GM12892 (cell line): Measurements from ENCODE around the gene NECTIN4.

Experiments used
- POLR2AphosphoS5 ChIP-seq: IDR thresholded peaks from 2 replicates; pipeline ENCODE4 v1.6.1; 2011; ENCODE audit warnings: low read depth, low read length, control low read depth
- TAF1 ChIP-seq: IDR thresholded peaks from 2 replicates; pipeline ENCODE4 v1.6.1; 2011; ENCODE audit warnings: low read depth, mild to moderate bottlenecking, control low read depth, low read length, borderline replicate concordance

DNA sequence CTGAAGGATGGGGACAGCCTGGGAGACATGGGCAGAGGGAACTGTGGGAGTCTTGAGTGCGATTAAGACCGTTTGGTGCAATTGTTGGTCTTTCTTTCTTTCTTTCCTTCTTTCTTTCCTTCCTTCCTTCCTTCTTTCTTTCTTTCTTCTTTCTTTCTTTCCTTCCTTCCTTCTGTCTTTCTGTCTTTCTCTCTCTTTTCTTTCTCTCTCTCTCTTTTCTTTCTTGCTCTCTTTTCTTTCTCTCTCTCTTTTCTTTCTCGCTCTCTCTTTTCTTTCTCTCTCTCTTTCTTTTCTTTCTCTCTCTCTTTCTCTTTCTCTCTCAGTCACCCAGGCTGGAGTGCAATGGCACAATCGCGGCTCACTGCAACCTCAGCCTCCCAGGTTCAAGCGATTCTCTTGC lies 5.9 kb upstream of the NECTIN4 start:
- TF ChIP-seq POLR2AphosphoS5 = no peak
- no peak for TF ChIP-seq TAF1
